NCI-H1417 treated with DMSO at 0.1 percent for 48 hours (cell line): ENCODE measurements around the gene ERAP2.
"Not testable (repeated sequence)": the region's sequence is repeated elsewhere in the genome, so short reads cannot be mapped to it uniquely, and the experiment has no call there.

ENCODE experiments used
- DNase-seq: peaks from one replicate; lab custom pipeline; 2025; lab: John Stamatoyannopoulos, UW

The ERAP2 gene, protein sequence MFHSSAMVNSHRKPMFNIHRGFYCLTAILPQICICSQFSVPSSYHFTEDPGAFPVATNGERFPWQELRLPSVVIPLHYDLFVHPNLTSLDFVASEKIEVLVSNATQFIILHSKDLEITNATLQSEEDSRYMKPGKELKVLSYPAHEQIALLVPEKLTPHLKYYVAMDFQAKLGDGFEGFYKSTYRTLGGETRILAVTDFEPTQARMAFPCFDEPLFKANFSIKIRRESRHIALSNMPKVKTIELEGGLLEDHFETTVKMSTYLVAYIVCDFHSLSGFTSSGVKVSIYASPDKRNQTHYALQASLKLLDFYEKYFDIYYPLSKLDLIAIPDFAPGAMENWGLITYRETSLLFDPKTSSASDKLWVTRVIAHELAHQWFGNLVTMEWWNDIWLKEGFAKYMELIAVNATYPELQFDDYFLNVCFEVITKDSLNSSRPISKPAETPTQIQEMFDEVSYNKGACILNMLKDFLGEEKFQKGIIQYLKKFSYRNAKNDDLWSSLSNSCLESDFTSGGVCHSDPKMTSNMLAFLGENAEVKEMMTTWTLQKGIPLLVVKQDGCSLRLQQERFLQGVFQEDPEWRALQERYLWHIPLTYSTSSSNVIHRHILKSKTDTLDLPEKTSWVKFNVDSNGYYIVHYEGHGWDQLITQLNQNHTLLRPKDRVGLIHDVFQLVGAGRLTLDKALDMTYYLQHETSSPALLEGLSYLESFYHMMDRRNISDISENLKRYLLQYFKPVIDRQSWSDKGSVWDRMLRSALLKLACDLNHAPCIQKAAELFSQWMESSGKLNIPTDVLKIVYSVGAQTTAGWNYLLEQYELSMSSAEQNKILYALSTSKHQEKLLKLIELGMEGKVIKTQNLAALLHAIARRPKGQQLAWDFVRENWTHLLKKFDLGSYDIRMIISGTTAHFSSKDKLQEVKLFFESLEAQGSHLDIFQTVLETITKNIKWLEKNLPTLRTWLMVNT

DNA sequence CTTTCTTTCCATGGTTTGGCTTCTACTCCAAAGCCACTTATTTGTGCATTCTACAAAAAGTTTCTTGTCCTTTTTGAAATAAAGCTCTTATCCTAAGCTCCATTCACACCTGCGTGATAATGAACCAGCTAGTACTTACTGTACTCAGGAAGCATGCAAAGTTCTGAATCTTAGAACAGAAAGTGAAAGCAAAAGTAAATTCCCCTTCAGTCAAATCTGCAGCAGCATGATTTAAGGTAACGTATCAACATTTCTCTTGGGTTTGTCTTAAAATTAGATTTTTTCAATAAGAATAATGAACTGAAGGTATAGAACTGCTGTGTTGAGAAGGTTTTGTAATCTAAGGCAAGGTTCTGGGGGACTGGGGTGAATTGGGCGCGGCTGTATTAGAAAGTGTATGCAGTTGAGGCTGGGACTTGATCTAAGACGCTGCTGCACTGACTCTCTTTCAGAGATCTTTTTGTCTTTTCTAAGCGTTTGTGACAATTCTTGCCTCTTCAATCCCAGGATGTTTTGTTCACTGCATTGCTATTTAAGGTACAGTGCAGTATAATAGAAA is at the start of gene ERAP2:
ERAP2 (plus strand) TSS at position 209 of the 559 bp plus-strand sequence. CDS start 3,186 bp downstream, outside the sequence.
- DNase-seq: no peak

DNA sequence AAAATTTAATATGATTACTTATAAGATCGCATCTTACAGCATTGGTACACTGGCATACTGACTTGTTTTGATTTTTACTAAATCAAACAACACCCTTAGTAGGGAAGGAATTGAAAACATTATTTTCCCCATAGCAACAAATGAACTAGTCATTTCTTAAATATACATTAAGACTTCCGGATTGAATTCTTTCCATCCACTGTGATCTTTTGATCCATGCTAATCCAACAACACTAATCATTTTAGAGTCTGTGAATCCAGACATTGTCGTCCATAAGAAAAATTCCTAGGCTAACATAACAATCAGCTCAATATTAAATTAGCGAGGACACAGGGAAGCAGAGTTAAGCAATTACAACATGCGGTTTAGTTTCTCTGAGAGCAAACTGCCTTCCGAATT is 47.0 kb upstream of the ERAP2 start:
- DNase-seq: no peak

DNA sequence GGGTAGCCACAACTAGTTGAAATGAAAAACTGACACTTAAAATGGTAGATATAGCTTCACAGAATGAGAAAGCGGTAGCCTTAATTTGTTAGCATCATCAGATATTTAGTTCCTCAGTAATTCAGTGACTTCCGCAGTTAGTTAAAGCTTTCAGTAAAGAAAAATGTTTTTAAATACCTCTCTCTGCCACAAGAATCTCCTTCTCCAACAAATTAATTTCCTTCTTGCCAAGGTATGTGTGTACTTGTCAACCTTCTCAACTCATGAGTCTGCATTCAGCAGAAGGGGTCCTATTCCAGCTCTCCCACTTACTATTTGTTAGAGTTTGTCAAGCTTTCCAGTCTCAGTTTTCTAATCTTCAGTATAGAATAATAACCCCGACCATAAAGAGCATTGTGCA is 42.3 kb upstream of the ERAP2 start:
- DNase-seq: no peak

DNA sequence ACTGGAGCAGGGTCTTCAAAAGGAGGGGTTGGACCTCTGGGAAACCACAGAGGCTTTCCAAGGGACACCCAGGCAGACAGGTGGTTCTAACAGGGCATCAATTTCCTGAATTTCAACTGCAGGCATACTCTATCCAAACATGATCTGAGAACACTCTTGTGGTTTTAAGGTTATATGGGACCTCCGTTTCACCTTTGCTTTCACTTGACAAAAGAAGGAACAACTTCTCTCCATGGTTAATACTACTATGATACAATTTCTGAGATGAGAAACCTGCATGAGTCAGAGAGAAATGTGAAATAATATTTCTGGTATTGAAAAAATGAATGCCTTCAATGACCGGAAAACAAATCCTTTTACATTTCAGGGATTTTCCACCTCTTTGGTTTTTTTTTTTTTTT is 40.5 kb upstream of the ERAP2 start:
- no peak for DNase-seq

DNA sequence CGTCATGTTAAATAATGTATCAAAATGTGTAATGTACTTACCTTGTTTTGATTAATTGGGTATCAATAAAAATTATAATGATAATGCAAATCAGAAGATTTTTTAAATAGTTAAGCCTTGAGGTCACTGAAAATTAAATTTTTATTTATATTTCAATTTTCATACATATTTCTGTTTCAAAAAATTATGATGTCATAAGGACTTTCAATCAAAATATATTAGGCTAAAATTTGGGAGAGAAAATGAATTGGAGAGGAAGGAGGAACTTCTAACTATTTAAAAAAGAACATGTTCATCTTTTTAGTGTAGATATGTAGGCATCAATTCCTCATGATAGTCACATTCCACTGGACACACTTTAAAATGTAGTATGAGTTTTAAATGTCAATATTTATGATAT is 39.5 kb upstream of the ERAP2 start:
- no peak for DNase-seq

DNA sequence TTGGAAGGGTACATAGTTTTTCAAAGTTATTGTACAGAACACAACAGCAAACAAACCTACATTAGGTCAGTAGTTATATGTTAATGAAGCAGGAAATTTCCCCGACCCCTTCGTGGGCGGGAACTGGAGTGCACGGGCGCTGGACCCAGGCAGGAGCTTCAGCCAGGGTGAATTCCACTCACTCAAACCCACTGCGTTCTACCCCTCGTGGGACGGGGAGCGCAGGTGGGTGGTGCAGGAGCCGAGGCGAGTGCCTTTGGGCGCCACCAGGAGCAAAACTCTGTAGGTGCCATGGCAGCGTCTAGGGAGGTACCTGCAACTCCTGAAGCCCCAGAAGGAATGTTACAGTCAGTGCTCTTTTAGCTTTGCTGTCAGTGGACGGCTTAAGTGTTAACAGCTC is 39.0 kb upstream of the ERAP2 start:
- DNase-seq: no peak

DNA sequence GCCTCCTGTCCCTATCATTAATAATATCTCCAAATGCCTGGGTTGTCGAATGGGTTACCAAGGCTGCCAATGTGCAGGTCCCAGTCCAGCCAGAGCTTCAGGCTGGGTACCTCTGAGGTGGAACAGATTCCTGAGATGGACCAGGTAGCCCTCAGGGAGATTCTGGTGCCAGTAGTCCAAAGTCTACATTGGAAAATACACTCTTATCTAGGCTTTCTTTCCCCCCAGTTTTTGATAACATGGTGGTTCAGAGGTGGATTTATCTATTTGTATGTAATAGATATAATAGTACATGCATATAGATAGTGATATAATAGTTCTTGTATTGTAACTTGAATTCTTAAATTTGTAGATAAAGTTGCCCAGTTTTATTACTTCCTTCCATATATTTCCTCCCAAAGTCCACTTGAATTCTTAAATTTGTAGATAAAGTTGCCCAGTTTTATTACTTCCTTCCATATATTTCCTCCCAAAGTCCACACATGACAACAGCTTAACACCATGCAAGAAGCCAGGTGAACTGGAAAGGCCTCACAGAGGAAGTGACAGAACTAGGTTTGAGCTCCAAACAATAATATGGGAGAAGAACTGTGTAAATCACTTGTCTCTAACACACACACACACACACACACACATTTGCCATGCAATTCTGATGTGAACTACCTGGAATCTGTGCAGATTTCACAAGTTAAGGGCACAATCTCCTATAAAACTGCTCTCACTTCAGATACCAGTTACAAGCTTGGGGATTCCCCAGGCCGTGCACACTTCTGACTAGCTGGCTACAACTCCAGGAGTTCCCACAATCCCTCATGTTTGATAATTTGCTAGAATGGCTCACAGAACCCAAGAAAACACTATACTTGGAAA is 37.9 kb upstream of the ERAP2 start:
- DNase-seq: no peak

DNA sequence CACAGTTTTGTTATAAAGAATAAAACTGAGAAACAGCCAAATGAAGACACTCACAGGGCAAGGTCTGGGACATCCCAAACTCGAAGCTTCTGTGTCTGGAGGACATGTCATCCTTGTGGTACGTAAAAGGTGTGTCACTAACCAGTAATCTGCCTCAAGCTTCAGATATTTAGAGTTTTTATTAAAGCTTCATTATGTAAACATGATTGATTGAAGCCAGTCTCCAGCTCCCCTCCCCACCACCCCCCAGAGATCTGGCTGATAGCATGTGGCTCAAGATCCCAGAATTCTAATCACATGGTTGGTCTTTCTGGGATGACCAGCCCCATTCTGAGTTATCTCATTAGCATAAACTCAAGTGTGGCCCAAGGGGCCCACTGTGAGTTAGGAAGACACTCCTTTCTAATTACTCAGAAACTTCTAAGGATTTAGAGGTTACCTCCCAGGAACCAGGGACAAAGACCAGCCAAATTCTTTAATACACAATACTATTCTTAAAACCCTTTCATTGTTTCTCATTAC is 37.2 kb upstream of the ERAP2 start:
- DNase-seq: no peak

DNA sequence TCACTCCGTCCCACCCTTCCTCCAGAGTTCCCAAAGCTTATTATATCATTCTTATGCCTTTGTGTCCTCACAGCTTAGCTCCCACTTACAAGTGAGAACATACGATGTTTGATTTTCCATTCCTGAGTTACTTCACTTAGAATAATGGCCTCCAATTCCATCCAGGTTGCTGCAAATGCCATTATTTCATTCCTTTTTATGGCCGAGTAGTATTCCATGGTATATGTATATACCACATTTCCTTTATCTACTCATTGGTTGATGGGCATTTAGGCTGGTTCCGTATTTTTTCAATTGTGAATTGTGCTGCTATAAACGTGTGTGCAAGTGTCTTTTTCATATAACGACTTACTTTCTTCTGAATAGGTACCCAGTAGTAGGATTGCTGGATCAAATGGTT is 34.4 kb upstream of the ERAP2 start:
- DNase-seq: not testable (repeated sequence)

DNA sequence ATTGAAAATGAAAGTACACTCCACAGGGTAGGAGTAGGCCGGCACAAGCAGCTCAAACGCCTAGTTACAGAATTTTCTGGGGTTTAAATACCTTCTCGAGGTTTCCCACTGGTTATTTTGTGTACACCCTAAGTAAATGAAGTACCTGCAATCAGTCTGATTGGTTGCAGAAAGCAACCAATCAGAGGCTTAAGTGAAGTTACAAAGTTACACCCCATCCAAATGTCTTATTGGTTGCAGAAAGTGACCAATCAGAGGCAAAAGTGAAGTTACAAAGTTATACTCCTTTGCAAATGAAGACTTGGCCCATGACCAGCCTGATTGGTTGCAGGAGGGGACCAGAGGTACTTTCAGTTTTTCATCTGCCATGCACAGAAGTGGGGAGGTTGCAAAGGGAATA is 33.2 kb upstream of the ERAP2 start:
- no peak for DNase-seq

DNA sequence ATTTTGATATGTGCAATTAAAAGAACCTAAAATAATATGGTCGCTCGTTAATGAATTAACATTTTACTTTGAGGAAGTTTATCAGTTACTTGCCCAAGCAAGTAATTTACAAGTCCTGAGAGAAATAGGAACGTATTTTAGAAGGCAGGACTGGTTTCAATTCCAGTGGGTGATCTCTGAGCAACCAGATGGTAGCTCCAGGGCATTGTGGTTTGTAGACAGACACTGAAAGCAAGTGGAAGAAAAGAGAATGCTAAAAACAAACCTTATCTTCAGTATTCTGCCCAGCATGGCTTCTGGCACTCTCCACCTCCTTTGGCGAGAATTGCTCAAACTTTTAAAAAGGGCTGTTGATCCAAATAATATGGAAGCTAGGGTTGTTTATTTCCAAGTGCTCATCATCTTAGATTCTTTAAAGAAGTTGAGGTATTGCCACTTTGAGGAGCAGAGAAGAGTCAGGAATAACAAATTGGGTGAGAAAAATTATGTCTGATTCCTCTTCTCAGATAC is 31.8 kb upstream of the ERAP2 start:
- no peak for DNase-seq

DNA sequence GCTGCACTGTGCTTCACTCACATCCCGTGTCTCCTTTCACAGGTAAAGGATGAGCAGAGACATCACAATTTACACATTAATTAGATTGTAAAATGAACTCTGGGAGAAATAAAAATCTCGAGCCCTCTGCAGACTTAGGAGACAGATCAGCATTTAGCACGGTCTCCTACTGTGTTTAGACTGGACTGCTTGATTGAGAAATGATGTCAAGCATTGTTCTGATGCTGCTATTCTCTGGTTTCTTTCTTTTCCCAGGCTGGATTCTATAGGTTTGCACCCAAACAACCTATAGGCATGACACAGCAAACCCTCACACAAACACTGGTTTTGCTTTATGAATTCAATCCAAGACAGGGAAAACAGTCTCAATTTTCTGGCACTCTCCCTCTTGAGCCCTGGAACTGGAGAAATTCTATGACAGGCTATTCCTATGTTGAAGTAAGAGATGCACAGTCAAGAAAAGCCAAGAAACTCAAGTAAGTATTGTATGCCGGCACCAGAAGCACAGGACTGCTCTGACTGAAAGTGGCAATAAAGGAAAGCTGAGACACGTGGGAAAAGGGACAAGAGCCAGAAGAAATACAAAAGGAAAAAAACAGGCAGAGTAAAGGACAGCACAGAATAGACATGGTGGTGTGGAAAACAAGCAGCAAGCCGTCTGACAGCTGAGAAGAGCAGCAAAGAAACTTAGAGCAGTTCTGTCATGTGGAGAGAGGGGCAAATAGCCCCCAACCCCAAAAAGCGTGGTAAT is 24.8 kb upstream of the ERAP2 start:
- DNase-seq: no peak

DNA sequence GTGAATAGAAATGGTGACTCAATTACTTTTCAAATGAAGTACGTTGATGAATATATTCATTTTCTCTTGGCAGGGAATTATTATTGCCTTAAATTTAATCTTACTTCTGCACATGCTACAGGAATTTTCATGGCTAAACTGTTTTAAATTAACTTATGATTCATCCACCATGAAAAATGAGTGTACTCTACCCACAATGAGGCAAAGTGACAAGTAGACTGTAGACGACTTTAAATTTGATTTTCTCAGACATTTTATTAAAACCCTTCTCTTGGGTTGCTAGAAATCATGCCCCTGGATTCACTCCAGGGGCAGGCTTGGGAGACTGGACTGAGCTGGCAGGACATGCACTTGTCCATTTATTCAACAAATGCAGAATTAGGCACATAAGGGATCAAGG is 23.5 kb upstream of the ERAP2 start:
- no peak for DNase-seq

DNA sequence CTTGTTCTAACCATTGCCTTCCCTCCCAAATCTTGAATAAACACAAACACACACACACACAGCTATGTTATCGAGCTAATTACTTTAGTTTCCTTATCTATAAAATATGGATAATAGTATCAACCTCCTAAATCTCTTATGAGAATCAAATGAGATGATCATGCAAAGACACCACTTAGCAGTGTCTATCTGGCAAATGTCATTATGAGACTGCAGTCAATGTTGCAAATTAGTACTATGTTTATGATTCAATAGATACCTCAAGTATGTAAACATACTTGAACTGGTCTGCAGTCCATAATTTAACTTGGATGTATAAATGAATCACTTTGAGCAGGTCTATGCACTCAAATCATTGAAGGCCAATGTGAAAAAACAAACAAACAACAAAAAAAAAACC is 22.2 kb upstream of the ERAP2 start:
- no peak for DNase-seq

DNA sequence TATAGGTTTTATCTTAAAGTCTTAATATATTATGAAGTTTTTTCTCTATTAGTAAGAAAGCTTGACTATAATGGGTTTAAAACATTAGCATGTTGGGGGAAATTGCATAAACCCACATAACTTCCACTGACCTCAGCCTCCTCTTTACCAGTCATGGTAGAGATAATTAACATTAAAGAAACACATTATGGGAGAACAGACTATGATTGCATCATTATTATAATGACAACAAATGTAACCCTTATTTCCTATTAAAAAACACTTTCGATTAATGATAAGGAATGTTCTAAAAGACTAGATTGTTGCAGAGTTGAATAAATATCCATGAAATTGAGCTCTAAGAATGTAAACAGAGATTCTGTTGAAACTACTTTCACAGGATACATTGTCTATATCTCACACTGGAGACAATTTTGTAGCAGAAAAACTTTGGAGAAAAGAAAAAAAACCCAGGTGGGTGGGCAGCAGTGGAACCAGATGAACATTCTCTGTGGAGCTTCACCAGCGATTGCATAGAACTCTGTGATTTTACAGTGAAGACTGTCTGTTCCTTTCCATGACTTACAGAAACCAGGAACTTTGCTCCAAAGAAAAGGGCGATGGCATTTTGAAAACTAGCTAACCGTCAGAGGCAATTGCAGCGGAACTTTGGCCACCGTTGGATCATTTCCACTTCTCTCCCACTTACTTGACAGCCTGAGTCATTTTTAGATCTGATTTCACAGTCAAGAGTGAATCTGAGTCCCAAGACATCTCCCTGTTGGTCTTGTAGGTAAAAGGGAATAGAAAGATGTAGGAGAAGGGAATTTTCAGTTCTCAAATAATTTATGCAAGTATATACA is 21.0 kb upstream of the ERAP2 start:
- DNase-seq: no peak

DNA sequence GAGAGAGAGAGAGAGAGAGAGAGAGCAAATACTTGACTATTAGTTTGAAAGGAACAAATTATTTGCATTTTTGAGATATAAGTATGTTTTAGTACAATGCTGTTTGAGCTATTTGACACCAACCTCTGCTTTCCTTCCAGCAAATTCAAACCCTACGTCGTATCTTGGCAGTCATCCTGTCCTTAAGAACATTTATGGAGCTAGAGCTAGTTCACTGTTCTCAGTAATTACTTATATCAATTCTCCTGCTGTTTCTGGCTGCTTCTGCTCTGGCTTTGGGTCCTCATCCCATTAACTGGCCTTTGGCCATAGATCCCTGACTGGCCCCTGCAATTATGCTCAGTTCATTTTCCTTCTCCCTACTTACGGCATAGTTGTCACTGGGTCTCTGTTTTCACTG is 19.9 kb upstream of the ERAP2 start:
- DNase-seq: no peak

DNA sequence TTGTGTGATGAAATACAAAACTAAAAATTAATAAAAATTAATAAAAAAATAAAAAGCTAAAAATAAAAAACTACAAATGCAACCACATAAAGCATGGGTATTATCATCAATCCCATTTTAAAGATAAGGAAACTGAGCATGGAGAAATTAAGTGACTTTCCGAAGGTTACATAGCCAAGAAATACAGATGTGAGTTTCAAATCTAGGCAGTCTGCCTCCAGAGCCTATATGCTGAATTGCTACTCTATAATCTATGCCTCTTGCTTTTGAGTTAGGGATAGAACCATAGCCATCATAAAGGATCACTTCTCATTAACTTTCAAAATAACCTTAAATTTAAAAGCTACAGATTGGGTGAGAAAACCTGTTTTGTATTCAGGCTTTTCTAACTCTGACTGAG is 18.8 kb upstream of the ERAP2 start:
- DNase-seq: no peak

DNA sequence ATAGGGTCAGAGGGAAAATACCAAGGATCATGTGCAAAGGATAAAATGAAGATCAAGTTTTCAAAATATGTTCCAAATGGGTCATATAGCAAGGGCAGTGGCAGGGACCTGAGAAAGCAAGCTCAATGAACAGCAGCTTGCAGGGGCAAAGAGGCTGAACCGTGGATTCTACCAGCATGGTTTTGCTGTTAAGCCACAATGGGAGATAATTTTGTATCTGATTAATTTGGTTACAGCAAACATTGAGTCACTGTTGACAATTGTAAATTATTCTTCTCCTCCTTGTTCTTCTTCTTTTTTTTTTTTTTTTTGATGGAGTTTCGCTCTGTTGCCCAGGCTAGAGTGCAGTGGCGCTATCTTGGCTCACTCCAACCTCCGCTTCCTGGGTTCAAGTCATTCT is 18.4 kb upstream of the ERAP2 start:
- DNase-seq: no peak

DNA sequence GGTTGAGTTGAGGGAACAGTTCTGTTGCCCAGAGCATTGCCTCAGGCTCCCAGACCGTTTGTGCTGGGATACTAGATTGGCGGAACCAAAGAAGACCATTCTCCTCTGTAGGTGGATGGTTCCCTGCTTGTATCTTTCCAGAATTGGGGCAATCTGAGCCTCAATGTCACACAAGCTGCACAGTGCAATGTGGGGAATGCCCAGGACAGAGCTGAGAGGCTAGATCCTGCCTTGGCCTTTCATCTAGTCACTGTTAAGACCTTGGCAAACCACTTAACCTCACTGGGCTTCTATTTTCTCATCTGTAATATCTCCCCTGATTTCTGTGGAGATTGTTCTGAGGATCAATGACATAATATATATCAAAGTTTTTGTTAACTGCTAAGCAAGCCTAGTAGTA is 16.9 kb upstream of the ERAP2 start:
- DNase-seq: no peak

DNA sequence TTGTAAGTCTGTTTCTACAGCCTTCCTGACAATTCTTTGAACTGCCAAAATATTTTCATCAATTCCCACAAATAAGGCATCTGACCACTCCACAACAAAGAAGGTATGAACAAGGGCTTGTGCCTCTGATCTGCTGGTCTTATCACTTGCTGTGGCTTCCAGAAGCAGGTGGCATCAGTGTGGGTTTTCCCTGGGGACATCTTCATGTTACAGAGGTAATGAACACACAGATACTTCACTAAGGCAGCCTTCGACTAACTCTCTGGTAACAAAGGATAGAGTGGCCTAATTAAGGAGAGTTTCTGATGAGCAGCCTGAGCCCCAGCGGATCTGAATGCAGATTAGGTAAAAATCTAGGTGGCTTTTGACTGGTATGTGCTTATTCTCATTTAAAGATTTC is 15.2 kb upstream of the ERAP2 start:
- no peak for DNase-seq
